HepG2 (cell line): ENCODE results near the gene TCF25. TPM values are rescaled to one million over a fixed set of nuclear protein-coding genes. Genes with fewer than 3 reads are reported as not detected.

Source experiments
- ATAC-seq: fragments of 200-7000 bp; cut with Tn5 transposase; 3 replicates; pipeline ENCODE4 v1.9.1; 2020; ENCODE audit warnings: mild to moderate bottlenecking, moderate library complexity
- BruUV-seq: library from RNA; stranded (reverse); fragments of 400-500 nt; replicated peaks from 2 replicates; lab custom pipeline; 2021; lab: Mats Ljungman, UMichigan
- CTCF ChIA-PET: fragments of 300-600 bp; formaldehyde crosslinking; extraction: SDS; loops from one replicate; lab custom pipeline; 2021; ENCODE audit warnings: low total read pairs, inconsistent platforms, low intra/inter-chr PET ratio; lab: Yijun Ruan, JAX
- POLR2A ChIA-PET: fragments of 350-600 bp; sonication (Branson Sonifier 250); formaldehyde crosslinking; loops from one replicate; lab custom pipeline; 2020; ENCODE audit warnings: antibody characterized with exemption, inconsistent platforms; lab: Yijun Ruan, JAX
- DNase-seq: peaks from one replicate; pipeline ENCODE4 v3.0.0-alpha.2; 2015; ENCODE audit warnings: low spot score
- FAIRE-seq: peaks from 3 replicates; lab custom pipeline; 2011; peaks lifted over from hg19 to GRCh38; lab: Jason Lieb, UNC
- H2AFZ ChIP-seq: one replicate; pipeline ENCODE4 v1.6.1; 2011; ENCODE audit warnings: low read length, inconsistent platforms
- H3K27ac ChIP-seq: fragments of 300-600 bp; 3 replicates; pipeline ENCODE4 v1.8.0; 2011; ENCODE audit warnings: mixed run types, mild to moderate bottlenecking, mixed read lengths, low read length, inconsistent platforms; ENCODE audit not compliant: insufficient read depth; ENCODE audit errors: extremely low read length
- H3K27me3 ChIP-seq, 2 experiments: fragments of 200-600 bp in 1 of 2; 2 replicates in 1 of 2; 3 replicates in 1 of 2; pipeline versions ENCODE4 v1.6.0 to v1.8.0; 2011; ENCODE audit warnings: low read length in 2 of 2, mild to moderate bottlenecking in 2 of 2, moderate library complexity in 2 of 2, inconsistent platforms in 1 of 2; ENCODE audit not compliant: insufficient read depth in 2 of 2, control insufficient read depth in 1 of 2
- H3K36me3 ChIP-seq, 2 experiments: fragments of 200-600 bp in 1 of 2; replicated peaks in 1 of 2; 2 replicates in 1 of 2; 3 replicates in 1 of 2; pipeline versions ENCODE4 v1.5.1 to v1.8.0; 2011; ENCODE audit warnings: low read length in 2 of 2, inconsistent platforms in 1 of 2; ENCODE audit not compliant: insufficient read depth in 2 of 2, control insufficient read depth in 1 of 2
- H3K4me1 ChIP-seq: 2 replicates; pipeline ENCODE4 v1.5.1; 2012; ENCODE audit warnings: low read length, inconsistent platforms; ENCODE audit not compliant: insufficient read depth
- H3K4me2 ChIP-seq: 2 replicates; pipeline ENCODE4 v1.6.0; 2011; ENCODE audit warnings: low read depth, low read length, inconsistent platforms
- H3K4me3 ChIP-seq, 3 experiments: fragments of 200-600 bp in 1 of 3; sonication (generic), shearing (Covaris generic) in 1 of 3; replicated peaks in 1 of 3; 2 replicates each; pipeline ENCODE4 v1.5.1; 2011 to 2016; ENCODE audit warnings: low read length in 3 of 3, inconsistent platforms in 2 of 3, low read depth in 2 of 3, mild to moderate bottlenecking in 2 of 3, control low read depth in 1 of 3, mixed read lengths in 1 of 3; ENCODE audit not compliant: insufficient read depth in 1 of 3
- H3K79me2 ChIP-seq: one replicate; pipeline ENCODE4 v1.6.1; 2011; ENCODE audit warnings: low read length, inconsistent platforms; ENCODE audit not compliant: insufficient read depth
- H3K9ac ChIP-seq: 2 replicates; pipeline ENCODE4 v1.6.0; 2011; ENCODE audit warnings: mild to moderate bottlenecking, low read depth, low read length, inconsistent platforms; ENCODE audit not compliant: insufficient read depth
- H3K9me3 ChIP-seq: 2 replicates; pipeline ENCODE4 v1.5.1; 2012; ENCODE audit warnings: mild to moderate bottlenecking, low read length
- H4K20me1 ChIP-seq: 2 replicates; pipeline ENCODE4 v1.6.0; 2011; ENCODE audit warnings: inconsistent platforms, mild to moderate bottlenecking, low read length, moderate library complexity; ENCODE audit not compliant: insufficient read depth
- FOXK1 ChIP-seq: sonication (generic); formaldehyde crosslinking; IDR thresholded peaks from 2 replicates; pipeline ENCODE4 v1.4.0; 2020; ENCODE audit warnings: low read depth, missing genetic modification reagents, borderline replicate concordance
- FOXO1 ChIP-seq: sonication (generic); formaldehyde crosslinking; IDR thresholded peaks from 2 replicates; pipeline ENCODE4 v1.4.0; 2020; ENCODE audit warnings: missing genetic modification reagents
- KAT2B ChIP-seq: fragments of 150-350 bp; IDR thresholded peaks from 2 replicates; pipeline ENCODE4 v1.6.1; 2014; ENCODE audit warnings: low read depth, low read length, borderline replicate concordance
- KLF16 ChIP-seq, 2 experiments: sonication (generic) in 1 of 2; formaldehyde crosslinking in 1 of 2; IDR thresholded peaks; 2 replicates each; pipeline versions ENCODE4 v1.6.1 to v1.8.0; 2016 to 2023; ENCODE audit warnings: missing genetic modification reagents in 2 of 2, missing compliant biosample characterization in 1 of 2
- NFRKB ChIP-seq: fragments of 450-650 bp; IDR thresholded peaks from 2 replicates; pipeline ENCODE4 v1.6.1; 2017
- NFYC ChIP-seq: IDR thresholded peaks from 2 replicates; pipeline ENCODE4 v1.6.1; 2016; ENCODE audit warnings: missing genetic modification reagents, missing compliant biosample characterization
- ZNF468 ChIP-seq: sonication (generic); formaldehyde crosslinking; IDR thresholded peaks from 2 replicates; pipeline ENCODE4 v1.8.0; 2022; ENCODE audit warnings: mild to moderate bottlenecking, moderate library complexity, missing genetic modification reagents
- ZNF563 ChIP-seq: sonication (generic); formaldehyde crosslinking; IDR thresholded peaks from 2 replicates; pipeline ENCODE4 v1.8.0; 2022; ENCODE audit warnings: mild to moderate bottlenecking, moderate library complexity, missing genetic modification reagents
- ZNF577 ChIP-seq: sonication (generic); formaldehyde crosslinking; IDR thresholded peaks from 2 replicates; pipeline ENCODE4 v1.4.0; 2020; ENCODE audit warnings: mild to moderate bottlenecking, low read depth, missing genetic modification reagents, borderline replicate concordance
- ZNF776 ChIP-seq: sonication (generic); formaldehyde crosslinking; IDR thresholded peaks from 2 replicates; pipeline ENCODE4 v1.4.0; 2020; ENCODE audit warnings: mild to moderate bottlenecking, missing genetic modification reagents
- ZNF878 ChIP-seq: sonication (generic); formaldehyde crosslinking; IDR thresholded peaks from 2 replicates; pipeline ENCODE4 v1.8.1; 2023; ENCODE audit warnings: mild to moderate bottlenecking, missing genetic modification reagents, moderate library complexity
- WGBS: methylation state at CpG from one replicate; pipeline ENCODE4 v1.1.6; 2017; ENCODE audit warnings: low lambda C conversion rate; 5-methylcytosine and 5-hydroxymethylcytosine counted together
- in situ Hi-C: cut with HindIII; loops from 2 replicates; pipeline ENCODE4 v1.10.0; 2017; ENCODE audit warnings: low pct_unique_long_range_greater_than_20kb; ENCODE audit not compliant: extremely low pct_ligation_motif_present
- intact Hi-C: fragments of 100-400 bp; cut with micrococcal nuclease; formaldehyde crosslinking; loops from one replicate; pipeline ENCODE4 v1.10.0; 2022; ENCODE audit not compliant: unreplicated experiment
- polyA plus RNA-seq, 8 experiments: library from polyadenylated mRNA; depleted of rRNA in 3 of 8; stranded (reverse) in 7 of 8; unstranded in 1 of 8; fragments of >200 nt; fragmentation: Illumina TruSeq in 4 of 8; extraction: Trizol in 4 of 8; gene quantifications; 2 replicates each; pipeline versions ENCODE4 v1.2.1 to v1.2.3, GENCODE V29; 2011 to 2016; ENCODE audit warnings: low read depth in 4 of 8, missing spikeins in 1 of 8, mixed read lengths in 1 of 8; ENCODE audit not compliant: insufficient read depth in 1 of 8
- total RNA-seq, 5 experiments: library from RNA; depleted of rRNA; stranded (reverse); fragments of >200 nt; fragmentation: Illumina TruSeq; extraction: Trizol; gene quantifications; 2 replicates each; pipeline ENCODE4 v1.2.3, GENCODE V29; 2016; ENCODE audit warnings: low read depth in 1 of 5
- TF ChIP-seq, protein P1 (sequence below): IDR thresholded peaks from 2 replicates; pipeline ENCODE4 v1.6.1; 2016; ENCODE audit warnings: low read depth
- TF ChIP-seq, protein P2 (sequence below): sonication (generic); formaldehyde crosslinking; IDR thresholded peaks from 2 replicates; pipeline ENCODE4 v1.4.0; 2020; ENCODE audit warnings: low read depth, missing genetic modification reagents
- TF ChIP-seq, protein P3 (sequence below), 2 experiments: sonication (generic) in 1 of 2; formaldehyde crosslinking in 1 of 2; IDR thresholded peaks; 2 replicates each; pipeline versions ENCODE4 v1.5.1 to v1.6.1; 2011 to 2020; ENCODE audit warnings: borderline replicate concordance in 1 of 2, low read depth in 1 of 2, low read length in 1 of 2, mild to moderate bottlenecking in 1 of 2, missing genetic modification reagents in 1 of 2, moderate library complexity in 1 of 2

TCF25 gene
- total and polyA plus RNA-seq, 2 of the 13 experiments (the other 11 are each of a cell fraction or from before 2014, with no cell fraction given): 138 to 206 TPM

DNA sequence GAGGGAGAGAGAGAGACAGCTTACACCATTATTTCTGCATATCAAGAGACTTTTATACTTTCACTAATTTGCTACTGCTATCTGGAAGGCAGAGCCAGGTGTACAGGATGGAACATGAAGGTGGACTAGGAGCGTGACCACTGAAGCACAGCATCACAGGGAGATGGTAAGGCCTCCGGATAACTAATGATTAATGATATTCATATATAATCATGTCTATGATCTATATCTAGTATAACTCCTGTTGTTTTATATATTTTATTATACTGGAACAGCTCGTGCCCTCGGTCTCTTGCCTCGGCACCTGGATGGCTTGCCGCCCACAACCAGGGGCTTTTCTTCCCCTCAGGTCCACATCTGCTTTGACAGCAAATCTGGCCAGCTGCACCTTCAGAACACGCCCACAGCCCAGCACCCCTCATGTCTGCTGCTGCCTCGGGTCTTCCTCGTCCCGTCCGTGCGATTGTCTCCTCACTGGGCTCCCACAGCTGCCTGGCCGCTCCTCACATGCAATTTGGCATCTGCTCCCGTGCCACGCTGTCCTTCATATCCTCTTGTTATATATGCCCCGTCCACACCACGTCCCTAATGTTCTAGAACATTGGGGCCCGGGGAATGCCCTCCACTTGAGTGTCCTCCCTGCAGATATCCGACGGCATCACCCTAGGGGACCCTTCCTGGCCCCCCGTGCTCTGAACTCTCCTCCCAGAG lies 64.9 kb downstream of the TCF25 start:
- no peaks in the 10 kb centered on the region for H3K9me3 ChIP-seq
- WGBS: 44% methylated on average over 21 of the region's 21 CpGs
- peak; percentile 12 for ATAC-seq
- in situ Hi-C loops: no loop called here
- H4K20me1 ChIP-seq: no peaks in the 10 kb centered on the region; the same call in 1 of the 2 replicates
- peaks cover 0 to 30% of the 10 kb centered on the region in 2 experiments; a peak in 4 of 5 replicates for H3K27me3 ChIP-seq
- DNase-seq: no peak
- no peak overlapping the region for H2AFZ ChIP-seq
- ChIA-PET CTCF (no interaction called here), POLR2A (interaction anchor here (0.8 to 9.0 kb wide), 3 partner anchors 10 to 20 kb away, joined by 3 to 86 read pairs (median 9); partner anchors contain the start of genes DEF8, MC1R and TUBB3)
- BruUV-seq: no TSS peak
- H3K9ac ChIP-seq: 0 out of 2 replicates have a peak overlapping the region, but pooled peaks have one; percentile 31
- H3K4me3 ChIP-seq: peak overlapping the region in 1 of 3 experiments; percentile 47; a peak in 1 of 6 replicates
- H3K4me2 ChIP-seq: peak overlapping the region; percentile 62
- intact Hi-C loops: no loop called here
- H3K4me1 ChIP-seq: peaks cover 25% of the 10 kb centered on the region
- no peak for FAIRE-seq
- H3K27ac ChIP-seq: no peak overlapping the region
- no peaks in the 10 kb centered on the region for H3K79me2 ChIP-seq
- peaks cover 10 to 13% of the 10 kb centered on the region in 2 experiments; a peak in 4 of 5 replicates for H3K36me3 ChIP-seq
- TF ChIP-seq ZNF468 (CRISPR knock-in tag) (0 out of 2 replicates have a peak, but pooled peaks have one; percentile 25), NFRKB (no peak), NFYC (CRISPR knock-in tag) (0 out of 2 replicates have a peak, but pooled peaks have one; percentile 6), ZNF878 (CRISPR knock-in tag) (no peak), ZNF563 (no peak), FOXO1 (CRISPR knock-in tag) (no peak), KLF16 (CRISPR knock-in tag; IDR thresholded peaks at IDR 0.05) (0 out of 4 replicates have a peak, but pooled peaks of 1 of the 2 experiments have one; percentile 9), ZNF776 (CRISPR knock-in tag) (no peak), ZNF577 (CRISPR knock-in tag) (no peak), KAT2B (no peak), FOXK1 (CRISPR knock-in tag) (no peak)
- TF ChIP-seq, protein P1, sequence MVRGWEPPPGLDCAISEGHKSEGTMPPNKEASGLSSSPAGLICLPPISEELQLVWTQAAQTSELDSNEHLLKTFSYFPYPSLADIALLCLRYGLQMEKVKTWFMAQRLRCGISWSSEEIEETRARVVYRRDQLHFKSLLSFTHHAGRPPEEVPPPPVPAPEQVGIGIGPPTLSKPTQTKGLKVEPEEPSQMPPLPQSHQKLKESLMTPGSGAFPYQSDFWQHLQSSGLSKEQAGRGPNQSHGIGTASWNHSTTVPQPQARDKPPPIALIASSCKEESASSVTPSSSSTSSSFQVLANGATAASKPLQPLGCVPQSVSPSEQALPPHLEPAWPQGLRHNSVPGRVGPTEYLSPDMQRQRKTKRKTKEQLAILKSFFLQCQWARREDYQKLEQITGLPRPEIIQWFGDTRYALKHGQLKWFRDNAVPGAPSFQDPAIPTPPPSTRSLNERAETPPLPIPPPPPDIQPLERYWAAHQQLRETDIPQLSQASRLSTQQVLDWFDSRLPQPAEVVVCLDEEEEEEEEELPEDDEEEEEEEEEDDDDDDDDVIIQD (CRISPR knock-in tag): no peak
- TF ChIP-seq, protein P2, sequence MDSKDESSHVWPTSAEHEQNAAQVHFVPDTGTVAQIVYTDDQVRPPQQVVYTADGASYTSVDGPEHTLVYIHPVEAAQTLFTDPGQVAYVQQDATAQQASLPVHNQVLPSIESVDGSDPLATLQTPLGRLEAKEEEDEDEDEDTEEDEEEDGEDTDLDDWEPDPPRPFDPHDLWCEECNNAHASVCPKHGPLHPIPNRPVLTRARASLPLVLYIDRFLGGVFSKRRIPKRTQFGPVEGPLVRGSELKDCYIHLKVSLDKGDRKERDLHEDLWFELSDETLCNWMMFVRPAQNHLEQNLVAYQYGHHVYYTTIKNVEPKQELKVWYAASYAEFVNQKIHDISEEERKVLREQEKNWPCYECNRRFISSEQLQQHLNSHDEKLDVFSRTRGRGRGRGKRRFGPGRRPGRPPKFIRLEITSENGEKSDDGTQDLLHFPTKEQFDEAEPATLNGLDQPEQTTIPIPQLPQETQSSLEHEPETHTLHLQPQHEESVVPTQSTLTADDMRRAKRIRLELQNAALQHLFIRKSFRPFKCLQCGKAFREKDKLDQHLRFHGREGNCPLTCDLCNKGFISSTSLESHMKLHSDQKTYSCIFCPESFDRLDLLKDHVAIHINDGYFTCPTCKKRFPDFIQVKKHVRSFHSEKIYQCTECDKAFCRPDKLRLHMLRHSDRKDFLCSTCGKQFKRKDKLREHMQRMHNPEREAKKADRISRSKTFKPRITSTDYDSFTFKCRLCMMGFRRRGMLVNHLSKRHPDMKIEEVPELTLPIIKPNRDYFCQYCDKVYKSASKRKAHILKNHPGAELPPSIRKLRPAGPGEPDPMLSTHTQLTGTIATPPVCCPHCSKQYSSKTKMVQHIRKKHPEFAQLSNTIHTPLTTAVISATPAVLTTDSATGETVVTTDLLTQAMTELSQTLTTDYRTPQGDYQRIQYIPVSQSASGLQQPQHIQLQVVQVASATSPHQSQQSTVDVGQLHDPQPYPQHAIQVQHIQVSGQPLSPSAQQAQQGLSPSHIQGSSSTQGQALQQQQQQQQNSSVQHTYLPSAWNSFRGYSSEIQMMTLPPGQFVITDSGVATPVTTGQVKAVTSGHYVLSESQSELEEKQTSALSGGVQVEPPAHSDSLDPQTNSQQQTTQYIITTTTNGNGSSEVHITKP (CRISPR knock-in tag): 0 out of 2 replicates have a peak, but pooled peaks have one; percentile 16
- TF ChIP-seq, protein P3, sequence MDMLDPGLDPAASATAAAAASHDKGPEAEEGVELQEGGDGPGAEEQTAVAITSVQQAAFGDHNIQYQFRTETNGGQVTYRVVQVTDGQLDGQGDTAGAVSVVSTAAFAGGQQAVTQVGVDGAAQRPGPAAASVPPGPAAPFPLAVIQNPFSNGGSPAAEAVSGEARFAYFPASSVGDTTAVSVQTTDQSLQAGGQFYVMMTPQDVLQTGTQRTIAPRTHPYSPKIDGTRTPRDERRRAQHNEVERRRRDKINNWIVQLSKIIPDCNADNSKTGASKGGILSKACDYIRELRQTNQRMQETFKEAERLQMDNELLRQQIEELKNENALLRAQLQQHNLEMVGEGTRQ (IDR thresholded peaks at IDR 0.05; ENCODE audit: low read depth, low read length): no peak
- TF ChIP-seq, protein P3 (CRISPR knock-in tag; IDR thresholded peaks at IDR 0.05; ENCODE audit: borderline replicate concordance): peak; percentile 69; the same call in 1 of the 2 replicates
